GF-D8 (cell line): ENCODE results near the gene GGA2.

Experiments
- DNase-seq: peaks from one replicate; lab custom pipeline; 2025; lab: John Stamatoyannopoulos, UW

The GGA2 gene

GRCh38 chr16:23414731-23415130 lies 95.6 kb downstream of the GGA2 start:
- DNase-seq, result no peak
